Cerebellar cortex (tissue), 1 donor: ENCODE data around the gene ZNF724.
"Not testable (repeated sequence)": the region's sequence is repeated elsewhere in the genome, so short reads cannot be mapped to it uniquely, and the experiment has no call there.

Source experiments
- DNase-seq: peaks from one replicate; pipeline ENCODE4 v3.0.0-alpha.2; 2015; ENCODE audit warnings: low spot score

The ZNF724 gene

GRCh38 chr19:23249911-23250649, at the start of gene ZNF724:
Gene ZNF724 (minus strand): TSS chr19:23250394. CDS start chr19:23250242, 152 bp downstream.
- peak; percentile 99 for DNase-seq

- no peak for DNase-seq
Measured at GRCh38 chr19:23294141-23294540, 43.9 kb upstream of the ZNF724 start.

- DNase-seq = not testable (repeated sequence)
Measured at GRCh38 chr19:23289966-23290365, 39.8 kb upstream of the ZNF724 start.

- no peak for DNase-seq
Measured at GRCh38 chr19:23287620-23288019, 37.4 kb upstream of the ZNF724 start.

- no peak for DNase-seq
Measured at GRCh38 chr19:23286477-23286876, 36.3 kb upstream of the ZNF724 start.

GRCh38 chr19:23285948-23286347, 35.8 kb upstream of the ZNF724 start:
- no peak for DNase-seq

- not testable (repeated sequence) for DNase-seq
Measured at GRCh38 chr19:23285326-23285725, 35.1 kb upstream of the ZNF724 start.

GRCh38 chr19:23283925-23284324, 33.7 kb upstream of the ZNF724 start:
- peak; percentile 19 for DNase-seq

- no peak for DNase-seq
Measured at GRCh38 chr19:23281663-23282276, 31.6 kb upstream of the ZNF724 start.

GRCh38 chr19:23278118-23278517, 27.9 kb upstream of the ZNF724 start:
- not testable (repeated sequence) for DNase-seq

- peak; percentile 98 for DNase-seq
Measured at GRCh38 chr19:23273590-23274412, 23.6 kb upstream of the ZNF724 start.

- DNase-seq = peak; percentile 70
Measured at GRCh38 chr19:23273022-23273589, 22.9 kb upstream of the ZNF724 start.

- DNase-seq = no peak
Measured at GRCh38 chr19:23263870-23264590, 13.8 kb upstream of the ZNF724 start.

GRCh38 chr19:23263396-23263795, 13.2 kb upstream of the ZNF724 start:
- no peak for DNase-seq

- no peak for DNase-seq
Measured at GRCh38 chr19:23262920-23263319, 12.7 kb upstream of the ZNF724 start.

GRCh38 chr19:23261496-23262020, 11.4 kb upstream of the ZNF724 start:
- no peak for DNase-seq

GRCh38 chr19:23260956-23261355, 10.8 kb upstream of the ZNF724 start:
- no peak for DNase-seq

GRCh38 chr19:23259961-23260360, 9.8 kb upstream of the ZNF724 start:
- no peak for DNase-seq

GRCh38 chr19:23255700-23256099, 5.5 kb upstream of the ZNF724 start:
- no peak for DNase-seq

GRCh38 chr19:23254141-23254910, 4.1 kb upstream of the ZNF724 start:
- no peak for DNase-seq

GRCh38 chr19:23253256-23253655, 3.1 kb upstream of the ZNF724 start:
- not testable (repeated sequence) for DNase-seq
